ENCODE results near the gene C19orf73. TPM values are rescaled to one million over a fixed set of nuclear protein-coding genes. Genes with fewer than 3 reads are reported as not detected.

C19orf73 gene
- total RNA-seq, 1 experiment from 2014 or later: 1.5 TPM

DNA sequence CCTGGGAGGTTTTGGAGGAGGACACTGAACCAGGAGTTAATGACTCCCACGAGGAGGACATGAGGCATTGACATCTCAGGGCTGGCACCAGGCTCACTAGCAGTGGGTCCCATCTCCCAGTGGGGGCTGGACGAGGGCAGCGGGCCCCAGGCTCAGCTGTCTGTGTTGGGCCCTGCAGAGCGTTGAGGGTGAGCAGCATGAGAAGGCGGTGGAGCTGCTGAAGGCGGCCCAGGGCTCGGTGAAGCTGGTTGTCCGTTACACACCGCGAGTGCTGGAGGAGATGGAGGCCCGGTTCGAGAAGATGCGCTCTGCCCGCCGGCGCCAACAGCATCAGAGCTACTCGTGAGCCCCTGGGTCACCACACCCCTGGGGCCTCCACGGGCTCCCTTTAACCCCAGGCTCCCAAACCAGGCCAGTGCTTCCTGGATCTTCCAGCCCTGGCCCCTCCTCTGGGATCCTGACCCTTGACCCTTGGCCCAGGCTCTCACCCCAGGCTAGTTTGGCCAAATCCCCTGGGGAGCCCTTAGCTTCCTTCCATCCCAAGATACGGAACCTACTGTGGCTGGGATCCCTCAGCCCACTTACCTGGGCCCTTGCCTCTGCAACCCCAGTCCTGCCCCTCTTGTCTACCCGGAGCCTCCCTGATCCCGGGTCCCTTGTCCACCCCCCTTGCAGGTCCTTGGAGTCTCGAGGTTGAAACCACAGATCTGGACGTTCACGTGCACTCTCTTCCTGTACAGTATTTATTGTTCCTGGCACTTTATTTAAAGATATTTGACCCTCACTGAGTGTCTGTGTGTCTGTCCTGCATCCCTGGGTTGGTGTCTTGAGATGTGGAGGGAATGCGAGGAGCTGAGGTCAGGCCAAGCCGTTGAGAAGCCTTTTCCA is 1.0 kb downstream of the C19orf73 start:
- H3K4me3 ChIP-seq: peak overlapping the region; percentile 74
- H4K20me1 ChIP-seq (ENCODE audit: insufficient read depth): peaks cover 3% of the 10 kb centered on the region; the same call in 1 of the 2 replicates
- no peaks in the 10 kb centered on the region for H3K79me2 ChIP-seq (ENCODE audit: low read depth)
- CTCF ChIA-PET: interaction anchor here (0.8 kb wide), 1 partner anchor 13 kb away, joined by 3 read pairs; no protein-coding TSS in a partner anchor
- no peaks in the 10 kb centered on the region for H3K36me3 ChIP-seq (ENCODE audit: low read depth)
- peak overlapping the region; percentile 63 for H3K27ac ChIP-seq
- no TSS peak for BruUV-seq (replicated peaks)
- peaks cover 13% of the 10 kb centered on the region for H3K27me3 ChIP-seq (ENCODE audit: insufficient read depth, low read depth)
- POLR2A ChIA-PET (ENCODE audit: unreplicated experiment): interaction anchor here (0.7 kb wide), 1 partner anchor 845 kb away, joined by 3 read pairs; no protein-coding TSS in a partner anchor
- H3K9me2 ChIP-seq (ENCODE audit: insufficient read depth): no peaks in the 10 kb centered on the region
- peak overlapping the region; percentile 98 for H2AFZ ChIP-seq
- H3K4me1 ChIP-seq (replicated peaks; ENCODE audit: insufficient read depth): peaks cover 16% of the 10 kb centered on the region
- peak overlapping the region; percentile 94 for H3K4me2 ChIP-seq
- intact Hi-C loops (cut with micrococcal nuclease; ENCODE audit: unreplicated experiment): loop anchor here (2.0 kb wide), 2 partner anchors 31 to 47 kb away; no protein-coding TSS in a partner anchor
- H3K9me3 ChIP-seq (ENCODE audit: insufficient read depth, low read depth): no peaks in the 10 kb centered on the region
- H3F3A ChIP-seq (ENCODE audit: insufficient read depth, low read depth): peaks cover 13% of the 10 kb centered on the region
- DNase-seq: no peak
- TF ChIP-seq EZH2 (IDR thresholded peaks at IDR 0.05; ENCODE audit: low read depth): no peak
- TF ChIP-seq, protein P1, sequence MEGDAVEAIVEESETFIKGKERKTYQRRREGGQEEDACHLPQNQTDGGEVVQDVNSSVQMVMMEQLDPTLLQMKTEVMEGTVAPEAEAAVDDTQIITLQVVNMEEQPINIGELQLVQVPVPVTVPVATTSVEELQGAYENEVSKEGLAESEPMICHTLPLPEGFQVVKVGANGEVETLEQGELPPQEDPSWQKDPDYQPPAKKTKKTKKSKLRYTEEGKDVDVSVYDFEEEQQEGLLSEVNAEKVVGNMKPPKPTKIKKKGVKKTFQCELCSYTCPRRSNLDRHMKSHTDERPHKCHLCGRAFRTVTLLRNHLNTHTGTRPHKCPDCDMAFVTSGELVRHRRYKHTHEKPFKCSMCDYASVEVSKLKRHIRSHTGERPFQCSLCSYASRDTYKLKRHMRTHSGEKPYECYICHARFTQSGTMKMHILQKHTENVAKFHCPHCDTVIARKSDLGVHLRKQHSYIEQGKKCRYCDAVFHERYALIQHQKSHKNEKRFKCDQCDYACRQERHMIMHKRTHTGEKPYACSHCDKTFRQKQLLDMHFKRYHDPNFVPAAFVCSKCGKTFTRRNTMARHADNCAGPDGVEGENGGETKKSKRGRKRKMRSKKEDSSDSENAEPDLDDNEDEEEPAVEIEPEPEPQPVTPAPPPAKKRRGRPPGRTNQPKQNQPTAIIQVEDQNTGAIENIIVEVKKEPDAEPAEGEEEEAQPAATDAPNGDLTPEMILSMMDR (conservative IDR thresholded peaks at IDR 0.05): no peak

DNA sequence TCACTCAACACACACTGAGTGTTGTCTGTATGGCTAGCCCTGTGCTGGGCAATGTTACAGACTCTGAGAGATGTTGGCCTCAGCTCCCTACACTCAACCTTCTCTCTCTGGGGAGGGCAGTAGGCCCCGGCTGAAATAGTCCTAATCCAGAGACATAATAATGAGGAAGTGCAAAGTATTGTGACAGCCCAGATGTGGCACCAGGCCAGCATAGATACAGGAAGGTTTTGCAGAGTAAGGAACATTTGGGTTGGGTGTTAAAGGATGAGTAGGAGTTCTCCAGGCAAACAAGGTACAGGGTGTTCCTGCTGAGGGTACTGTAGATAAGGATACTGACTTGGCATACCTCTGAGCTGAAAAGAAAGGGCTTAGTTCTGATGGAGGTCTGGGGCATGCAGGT is 2.4 kb downstream of the C19orf73 start:
- ChIA-PET POLR2A (ENCODE audit: unreplicated experiment) (no interaction called here), CTCF (no interaction called here)
- H4K20me1 ChIP-seq (ENCODE audit: insufficient read depth): no peaks in the 10 kb centered on the region
- H3K9me2 ChIP-seq (ENCODE audit: insufficient read depth): no peaks in the 10 kb centered on the region
- no peak overlapping the region for H3K27ac ChIP-seq
- DNase-seq: no peak
- TF ChIP-seq EZH2 (IDR thresholded peaks at IDR 0.05; ENCODE audit: low read depth): no peak
- TF ChIP-seq, protein P1 (conservative IDR thresholded peaks at IDR 0.05): no peak
- no peaks in the 10 kb centered on the region for H3K36me3 ChIP-seq (ENCODE audit: low read depth)
- peaks cover 16% of the 10 kb centered on the region for H3K4me1 ChIP-seq (replicated peaks; ENCODE audit: insufficient read depth)
- H3K4me3 ChIP-seq: no peak overlapping the region
- no peaks in the 10 kb centered on the region for H3K9me3 ChIP-seq (ENCODE audit: insufficient read depth, low read depth)
- H3K79me2 ChIP-seq (ENCODE audit: low read depth): no peaks in the 10 kb centered on the region
- H3F3A ChIP-seq (ENCODE audit: insufficient read depth, low read depth): peaks cover 16% of the 10 kb centered on the region
- H3K27me3 ChIP-seq (ENCODE audit: insufficient read depth, low read depth): peaks cover 13% of the 10 kb centered on the region
- no TSS peak for BruUV-seq (replicated peaks)
- no peak overlapping the region for H2AFZ ChIP-seq
- H3K4me2 ChIP-seq: no peak overlapping the region
- intact Hi-C loops (cut with micrococcal nuclease; ENCODE audit: unreplicated experiment): no loop called here

DNA sequence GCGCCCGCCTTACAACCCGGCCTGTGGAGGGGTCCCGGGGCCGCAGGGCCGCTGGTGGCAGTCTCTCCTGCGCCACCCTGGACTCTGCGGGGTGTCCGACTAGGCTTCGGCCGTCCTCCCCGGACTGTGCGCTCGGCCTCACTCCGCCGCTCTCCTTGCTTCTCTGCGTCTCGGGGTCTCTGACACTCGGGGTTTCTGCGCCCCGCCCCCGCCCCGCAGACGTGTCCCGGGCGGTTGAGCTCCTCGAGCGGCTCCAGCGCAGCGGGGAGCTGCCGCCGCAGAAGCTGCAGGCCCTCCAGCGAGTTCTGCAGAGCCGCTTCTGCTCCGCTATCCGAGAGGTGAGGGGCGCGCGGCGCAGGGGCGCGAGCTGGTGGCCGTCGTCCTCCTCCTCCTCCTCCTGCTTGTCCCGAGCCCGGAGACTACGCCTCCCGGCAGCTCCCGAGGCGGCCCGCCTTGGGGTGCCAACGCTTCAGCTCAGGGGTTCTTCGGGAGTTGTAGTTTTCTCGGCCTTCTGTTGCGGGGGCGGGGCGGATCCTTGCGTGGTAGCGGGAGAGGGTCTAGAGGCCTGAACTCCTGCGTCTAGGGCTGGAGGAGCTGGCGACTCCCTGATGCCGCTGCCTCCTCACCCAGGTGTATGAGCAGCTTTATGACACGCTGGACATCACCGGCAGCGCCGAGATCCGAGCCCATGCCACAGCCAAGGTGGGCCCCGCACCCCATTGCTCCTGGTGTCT is 4.1 kb downstream of the C19orf73 start:
- no peaks in the 10 kb centered on the region for H4K20me1 ChIP-seq (ENCODE audit: insufficient read depth)
- peak overlapping the region; percentile 84 for H2AFZ ChIP-seq
- peaks cover 16% of the 10 kb centered on the region for H3K4me1 ChIP-seq (replicated peaks; ENCODE audit: insufficient read depth)
- peak overlapping the region; percentile 99 for H3K4me2 ChIP-seq
- ChIA-PET CTCF (interaction anchor here (0.6 to 1.3 kb wide), 5 partner anchors 13 to 144 kb away, joined by 3 to 11 read pairs (median 6); no protein-coding TSS in a partner anchor), POLR2A (ENCODE audit: unreplicated experiment) (interaction anchor here (0.6 to 1.1 kb wide), 4 partner anchors 17 to 734 kb away, joined by 4 to 14 read pairs (median 4); partner anchors contain the start of gene NTF4)
- no peaks in the 10 kb centered on the region for H3K36me3 ChIP-seq (ENCODE audit: low read depth)
- peak overlapping the region; percentile 91 for H3K4me3 ChIP-seq
- BruUV-seq (replicated peaks): no TSS peak
- intact Hi-C loops (cut with micrococcal nuclease; ENCODE audit: unreplicated experiment): no loop called here
- no peak overlapping the region for H3K27ac ChIP-seq
- no peaks in the 10 kb centered on the region for H3K79me2 ChIP-seq (ENCODE audit: low read depth)
- H3F3A ChIP-seq (ENCODE audit: insufficient read depth, low read depth): peaks cover 34% of the 10 kb centered on the region
- TF ChIP-seq, protein P1 (conservative IDR thresholded peaks at IDR 0.05): no peak
- TF ChIP-seq EZH2 (IDR thresholded peaks at IDR 0.05; ENCODE audit: low read depth): no peak
- H3K27me3 ChIP-seq (ENCODE audit: insufficient read depth, low read depth): peaks cover 2% of the 10 kb centered on the region
- peak in 1 of 2 experiments; percentile 42 for DNase-seq
- no peaks in the 10 kb centered on the region for H3K9me2 ChIP-seq (ENCODE audit: insufficient read depth)
- H3K9me3 ChIP-seq (ENCODE audit: insufficient read depth, low read depth): no peaks in the 10 kb centered on the region
